SIG-M5 treated with dmso at 0.1 percent for 504 hours (cell line): ENCODE data around the gene SLC6A15.

Experiments
- DNase-seq: peaks from one replicate; lab custom pipeline; 2025; ENCODE audit not compliant: unreplicated experiment; lab: John Stamatoyannopoulos, UW

Gene SLC6A15

DNA sequence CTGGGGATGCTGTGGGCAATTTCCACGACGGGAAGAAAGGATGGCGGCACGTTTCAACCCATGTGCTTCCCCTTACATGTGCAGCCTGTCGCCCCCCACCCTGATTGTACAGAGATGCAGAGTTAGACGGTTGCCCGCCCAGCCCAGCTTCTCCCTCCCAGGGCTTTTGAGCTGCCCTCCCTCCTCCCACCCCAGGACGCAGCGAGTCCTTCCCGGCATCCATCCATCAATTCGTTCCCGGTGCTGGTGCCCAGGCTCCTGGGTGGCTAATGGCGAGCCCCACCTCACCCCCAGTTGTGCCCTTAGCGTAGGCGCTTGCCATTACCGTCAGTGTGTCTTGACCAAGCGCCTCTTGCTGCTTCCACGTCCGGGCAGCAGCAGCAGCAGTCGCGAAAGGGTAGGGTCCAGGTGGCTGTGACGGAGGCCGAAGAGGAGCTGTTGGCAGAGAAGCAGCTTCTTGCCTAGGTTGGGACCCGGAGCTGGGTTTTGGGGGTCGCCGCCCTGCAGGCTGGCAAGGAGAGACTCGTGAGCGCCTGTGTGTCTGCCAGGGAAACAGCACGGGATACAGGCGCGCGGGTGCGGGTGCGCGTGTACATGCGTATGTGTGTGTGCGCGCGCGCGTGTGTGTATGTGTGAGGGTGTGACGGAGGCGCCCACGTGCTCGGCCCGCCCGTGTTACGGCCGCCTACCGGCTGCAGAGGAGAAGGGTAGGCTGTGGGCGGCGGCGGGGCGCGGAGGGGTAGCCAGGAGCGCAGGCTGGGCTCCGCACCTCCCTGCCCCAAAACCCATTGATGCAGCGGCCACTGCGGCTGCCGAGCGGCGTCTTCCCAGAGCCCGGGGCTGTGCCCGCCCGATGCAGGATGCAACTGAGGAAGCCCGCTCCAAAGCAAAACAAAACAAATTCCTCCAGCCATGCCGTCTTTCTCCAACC lies at the start of gene SLC6A15:
SLC6A15 (minus strand) TSS at position 602 of the 931 bp plus-strand sequence. CDS start 20,679 bp downstream, outside the sequence.
- DNase-seq = no peak

DNA sequence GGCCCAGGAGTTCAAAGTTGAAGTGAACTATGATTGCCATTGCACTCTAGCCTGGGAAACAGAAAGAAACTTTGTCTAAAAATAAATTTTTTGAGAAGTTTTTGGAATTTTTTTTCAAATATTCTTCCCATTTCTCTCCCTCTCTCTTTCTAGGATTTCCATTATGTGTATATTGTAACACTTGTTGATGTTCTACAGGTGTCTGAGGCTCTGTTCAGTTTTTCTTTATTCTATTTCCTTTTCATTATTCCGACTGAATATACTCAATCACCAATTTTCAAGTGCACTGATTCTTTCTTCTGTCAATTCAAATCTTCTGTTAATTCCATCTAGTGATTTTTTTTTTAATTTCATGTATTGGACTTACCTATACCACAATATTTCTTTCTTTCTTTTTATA lies 48.3 kb upstream of the SLC6A15 start:
- no peak for DNase-seq

DNA sequence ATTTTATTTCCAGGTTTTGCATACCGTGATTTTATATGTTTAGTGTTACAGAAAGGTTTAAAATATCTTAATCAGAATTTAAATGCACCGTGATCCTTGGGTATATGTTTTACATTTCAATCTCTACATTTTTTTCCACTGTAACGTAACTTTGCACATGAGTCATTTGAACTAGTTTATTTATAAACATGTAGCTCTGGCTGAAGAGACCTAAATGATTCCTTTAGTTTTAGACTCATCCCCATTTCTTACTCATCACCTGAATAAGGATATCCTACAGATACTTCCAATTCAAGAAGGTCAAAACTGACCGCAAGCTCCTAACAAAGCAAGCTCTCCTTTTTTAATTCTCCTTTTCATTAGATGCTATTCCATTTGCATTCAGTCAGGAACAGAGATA lies 42.7 kb upstream of the SLC6A15 start:
- DNase-seq = no peak

DNA sequence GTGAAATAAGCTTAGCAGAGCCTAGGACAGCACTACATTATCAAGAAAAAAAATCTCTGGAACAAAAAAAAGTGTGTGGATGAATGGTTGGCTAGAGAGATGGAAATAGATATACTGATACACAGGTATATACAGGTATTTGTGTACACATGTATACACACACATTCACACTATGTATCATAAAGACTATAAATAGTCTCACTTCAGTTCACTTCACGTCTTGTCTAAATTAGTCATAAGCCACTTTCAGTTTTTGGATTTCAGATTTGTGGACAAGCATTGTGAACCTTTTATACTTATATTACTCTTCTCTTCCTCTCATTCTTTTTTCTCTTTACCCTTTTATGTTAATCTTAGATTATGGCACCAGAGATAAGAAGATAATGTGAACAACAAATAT lies 41.8 kb upstream of the SLC6A15 start:
- DNase-seq = no peak

DNA sequence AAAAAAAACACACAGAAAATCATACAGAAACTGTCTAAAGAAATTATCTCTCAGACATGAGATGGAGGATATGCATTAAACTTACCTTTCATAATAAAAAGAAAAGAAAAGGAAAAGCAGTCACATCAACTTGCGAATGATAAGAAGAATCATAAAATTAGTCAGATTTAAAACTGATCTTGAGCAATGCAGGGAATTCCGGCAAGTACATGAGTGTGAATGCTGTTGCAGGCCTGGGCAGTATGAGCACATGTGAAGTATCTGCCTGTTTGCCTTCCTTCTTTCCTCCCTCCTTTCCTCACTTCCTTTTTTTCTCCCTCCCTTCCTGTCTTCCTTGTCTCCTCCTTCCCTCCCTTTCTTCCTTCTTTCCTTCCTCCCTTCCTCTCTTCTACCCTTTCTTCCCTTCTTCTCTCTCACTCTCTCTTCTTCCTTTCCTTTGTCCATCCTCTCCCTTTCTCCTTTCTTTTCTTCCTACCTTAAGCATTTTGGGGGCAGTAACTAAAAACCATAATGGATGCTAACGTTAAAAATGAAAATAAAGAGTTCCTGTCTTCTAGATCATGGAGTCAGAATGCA lies 38.5 kb upstream of the SLC6A15 start:
- no peak for DNase-seq

DNA sequence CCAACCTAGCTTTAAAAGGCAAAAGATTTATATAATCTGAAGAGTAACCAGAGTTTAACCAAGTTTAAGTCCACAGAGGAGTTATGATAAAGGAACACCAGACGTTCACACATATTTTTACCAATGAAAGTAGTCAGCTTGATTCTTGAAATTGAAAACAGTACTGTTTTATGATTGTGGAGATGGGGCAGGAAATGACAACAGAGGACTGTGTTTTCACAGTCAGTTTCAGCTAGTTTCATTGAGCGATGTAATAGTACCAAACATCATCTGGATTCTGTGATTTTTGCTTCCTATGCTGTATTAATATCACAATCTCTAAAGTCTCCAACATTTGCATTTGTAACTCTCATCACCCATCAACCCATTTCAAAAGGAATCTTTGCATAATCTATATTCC lies 34.2 kb upstream of the SLC6A15 start:
- DNase-seq = no peak

DNA sequence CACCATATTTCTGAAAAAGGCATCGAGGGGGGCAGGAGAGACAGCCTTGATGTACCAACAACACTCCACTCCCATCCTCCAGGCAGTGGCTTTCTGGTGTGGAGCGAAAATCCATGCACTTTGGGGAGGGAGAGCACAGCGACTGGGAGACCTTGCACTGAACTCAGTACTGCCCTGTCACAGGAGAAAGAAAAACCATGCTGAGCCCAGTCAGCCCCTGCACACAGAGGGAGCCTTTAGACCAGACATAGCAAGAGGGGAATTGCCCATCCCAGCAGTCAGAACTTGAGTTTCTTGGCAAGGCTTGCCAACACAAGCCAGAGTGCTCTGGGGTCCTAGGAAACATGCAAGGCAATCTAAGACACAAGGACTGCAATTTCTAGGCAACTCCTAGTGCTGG lies 24.8 kb upstream of the SLC6A15 start:
- no peak for DNase-seq

DNA sequence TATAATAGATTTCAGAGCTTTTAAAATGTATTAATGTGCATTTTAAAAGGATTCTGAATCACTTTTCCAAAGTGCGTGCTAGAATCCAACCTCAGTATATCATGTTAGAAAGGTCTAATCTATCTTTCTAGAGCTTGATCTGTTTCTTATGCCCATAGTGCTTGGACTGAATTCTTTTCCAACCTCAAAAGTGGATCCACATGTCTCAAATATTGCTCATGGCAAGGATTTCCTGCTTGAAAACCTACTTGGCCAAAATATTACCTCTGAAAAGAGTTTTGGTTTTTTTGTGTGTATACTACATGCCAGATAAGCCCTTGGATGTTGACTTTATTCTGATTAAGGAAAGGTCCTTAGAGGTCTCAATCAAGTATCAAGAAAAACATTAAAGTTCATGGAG lies 16.9 kb upstream of the SLC6A15 start:
- no peak for DNase-seq

DNA sequence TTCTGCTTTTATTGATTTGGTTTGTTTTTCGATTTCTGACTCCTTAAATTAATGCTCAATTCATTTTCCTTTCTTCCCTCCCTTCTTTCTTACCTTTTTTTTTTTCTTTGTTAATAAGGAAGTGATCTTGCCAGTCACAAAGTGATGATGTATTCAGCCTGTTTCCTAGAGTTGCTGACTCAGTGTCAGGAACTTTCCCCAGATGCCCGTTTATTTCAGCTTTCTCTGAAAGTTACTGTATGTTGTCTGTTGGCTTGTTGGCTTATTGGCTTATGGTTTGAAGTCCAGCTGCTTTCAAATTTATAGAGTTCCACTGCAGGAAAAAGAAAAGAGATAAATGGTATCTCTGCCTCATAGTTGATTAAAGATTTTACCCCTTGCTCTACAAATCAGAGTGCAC lies 12.4 kb upstream of the SLC6A15 start:
- no peak for DNase-seq

DNA sequence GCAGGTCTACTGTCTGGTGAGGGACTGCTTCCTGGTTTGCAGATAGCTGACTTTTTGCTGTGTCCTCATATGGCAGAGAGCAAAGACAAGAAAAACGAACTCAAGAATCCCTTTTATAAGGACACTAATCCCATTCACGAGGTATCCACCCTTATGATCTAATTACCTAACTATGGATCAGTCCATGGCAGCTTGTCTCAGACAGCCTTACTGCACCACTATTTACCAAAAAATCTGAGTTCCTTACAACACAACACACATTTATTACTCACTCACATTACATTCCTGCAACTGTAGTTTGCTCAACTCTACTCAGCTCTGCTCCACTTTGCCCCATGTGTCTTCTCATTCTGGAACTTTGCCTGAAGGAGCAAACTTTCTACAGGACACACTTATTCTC lies 10.1 kb upstream of the SLC6A15 start:
- DNase-seq = no peak

DNA sequence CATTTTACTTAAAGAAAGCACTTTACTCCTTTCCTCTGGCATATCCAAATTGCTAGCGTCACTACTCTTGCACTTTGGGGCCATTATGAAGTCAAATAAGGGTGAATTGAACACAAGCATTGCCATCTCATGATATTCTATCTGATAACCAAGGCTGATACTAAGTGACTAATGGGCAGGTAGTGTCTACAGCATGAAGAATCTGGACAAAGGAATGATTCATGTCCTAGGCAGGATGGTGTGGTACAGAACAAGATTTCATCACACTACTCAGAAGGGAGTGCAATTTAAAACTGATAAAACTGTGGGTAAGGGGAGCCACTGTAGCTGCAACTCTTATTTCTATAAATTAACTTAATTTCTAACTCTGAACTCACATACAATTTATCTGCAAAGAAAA lies 7.7 kb upstream of the SLC6A15 start:
- no peak for DNase-seq

DNA sequence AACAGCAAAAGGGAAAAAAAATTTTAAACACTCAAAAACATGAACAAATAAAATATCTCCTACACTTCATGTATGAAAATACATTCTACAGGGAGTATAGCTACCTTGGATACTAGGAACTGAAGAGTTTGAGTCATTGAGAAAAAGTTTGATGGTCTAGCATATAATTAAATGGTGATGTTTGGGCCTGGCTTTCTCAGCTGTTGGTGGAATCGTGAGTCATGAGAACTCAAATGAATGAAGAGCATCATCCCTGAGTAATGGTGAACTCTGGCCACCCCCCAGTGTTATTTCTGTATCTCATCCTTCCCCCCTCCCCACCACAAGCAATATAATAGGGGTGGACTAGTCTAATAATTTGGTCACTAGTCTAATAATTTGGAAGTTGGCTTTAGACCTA lies 6.7 kb upstream of the SLC6A15 start:
- DNase-seq = no peak

DNA sequence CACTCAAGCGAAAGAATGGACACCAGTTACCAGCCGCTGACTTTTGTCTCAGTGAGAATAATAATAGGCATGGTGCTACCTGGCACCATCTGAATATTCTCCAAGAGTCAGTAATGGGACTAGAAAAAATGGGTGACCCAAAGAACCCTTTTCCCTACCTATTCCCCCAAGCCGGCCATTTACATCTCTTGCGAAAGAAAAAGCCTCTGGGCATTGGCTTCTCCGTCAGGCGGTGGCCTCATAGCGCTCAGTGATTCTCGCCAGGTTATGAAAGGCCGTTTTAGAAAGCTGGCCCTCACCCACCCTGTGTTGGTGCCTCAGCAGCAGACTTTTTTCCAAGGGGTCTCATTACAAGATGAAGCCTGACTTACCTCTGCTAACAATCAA lies 523 bp upstream of the SLC6A15 start:
- no peak for DNase-seq

DNA sequence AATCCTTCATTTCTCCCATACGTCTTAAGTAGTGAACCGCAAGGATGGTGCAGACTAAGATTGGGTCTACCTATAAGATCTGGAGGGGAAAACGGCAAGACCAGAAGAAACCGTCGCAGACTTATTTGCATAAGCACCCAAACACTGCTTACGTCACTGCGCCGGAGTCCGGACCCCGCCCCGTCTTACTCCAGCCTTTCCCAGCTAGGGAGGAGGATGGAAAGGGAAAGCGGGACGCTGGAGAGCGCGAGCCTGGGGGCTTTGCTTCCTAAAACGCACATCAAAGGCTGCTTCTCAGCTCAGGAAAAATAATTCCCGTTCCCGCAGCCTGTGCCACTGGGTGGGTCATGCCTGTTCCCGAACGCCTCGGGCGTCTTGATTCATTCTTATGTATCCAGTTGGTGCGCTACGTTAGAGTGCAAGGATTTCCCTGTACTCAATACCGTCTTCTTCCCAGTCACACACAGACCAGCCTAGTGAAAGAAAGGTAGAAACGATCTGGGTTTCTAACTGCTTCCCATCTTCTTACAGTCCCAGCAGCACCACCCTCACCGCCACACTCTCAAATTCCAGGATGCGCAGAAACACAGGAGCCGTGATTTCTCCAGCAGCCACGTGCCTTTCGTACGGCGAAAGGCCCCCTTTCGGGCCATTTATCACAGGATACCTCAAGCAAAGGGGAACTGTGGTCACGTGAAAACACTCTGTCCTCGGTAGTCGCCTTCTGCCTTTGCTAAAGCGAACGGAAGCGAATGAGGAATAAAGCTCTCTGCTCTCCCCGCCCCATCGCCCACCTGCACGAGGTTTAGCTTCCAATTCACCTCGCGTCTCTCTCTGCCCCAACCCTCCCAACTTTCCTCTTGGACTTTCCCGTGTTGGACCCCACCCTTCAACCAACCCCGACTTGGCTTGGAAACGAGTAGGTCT lies 1.1 kb downstream of the SLC6A15 start:
- no peak for DNase-seq

DNA sequence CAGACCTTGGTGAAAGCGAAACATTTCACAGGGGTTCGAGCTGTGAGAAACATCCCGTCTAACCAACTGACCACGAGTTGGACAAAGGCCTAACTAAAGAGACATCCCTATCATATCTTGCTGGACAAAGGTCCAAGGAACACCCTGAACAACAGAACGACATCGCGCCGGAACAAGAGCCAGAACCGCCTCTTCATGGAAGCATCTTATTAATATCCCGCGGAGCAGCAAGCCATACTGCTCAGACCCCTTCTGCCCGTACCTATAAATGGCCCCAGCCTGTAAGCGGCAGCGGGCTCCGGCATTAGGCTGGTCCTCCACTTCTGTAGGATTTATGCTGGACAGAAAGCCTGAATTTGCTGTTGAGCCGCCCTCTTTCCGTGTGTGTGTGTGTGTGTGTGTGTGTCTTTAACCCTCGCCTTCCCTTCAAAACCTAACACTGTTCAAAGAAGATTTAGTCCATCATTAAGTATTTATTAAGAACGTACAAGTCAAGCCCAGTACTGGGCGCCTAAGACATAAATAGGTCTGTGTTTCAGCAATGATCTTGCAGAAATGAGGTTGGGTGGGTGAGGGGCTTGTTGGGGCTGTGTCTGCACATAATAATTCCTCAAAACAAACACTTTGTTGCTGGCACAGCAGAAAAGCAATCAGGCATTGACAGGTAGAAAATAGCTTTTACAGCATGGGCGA lies 1.9 kb downstream of the SLC6A15 start:
- DNase-seq = no peak

DNA sequence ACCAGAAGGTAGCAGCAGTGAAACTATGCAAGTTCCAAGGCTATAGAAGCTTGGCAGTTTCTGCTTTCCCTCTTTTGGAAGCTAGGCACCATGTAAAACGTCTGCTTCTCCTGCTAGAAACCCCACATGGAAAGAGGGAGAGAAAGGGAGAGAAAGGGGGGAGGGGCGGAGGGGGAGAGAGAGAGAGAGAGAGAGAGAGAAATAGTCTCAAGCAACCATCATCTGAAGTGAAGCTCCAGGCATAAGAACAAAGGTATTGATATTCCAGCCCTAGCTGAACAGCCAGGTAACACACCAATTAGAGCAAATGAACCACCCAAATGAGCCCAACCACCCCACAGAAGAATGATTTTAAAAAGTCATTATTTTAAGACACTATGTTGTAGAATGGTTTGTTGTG lies 8.5 kb downstream of the SLC6A15 start:
- no peak for DNase-seq

DNA sequence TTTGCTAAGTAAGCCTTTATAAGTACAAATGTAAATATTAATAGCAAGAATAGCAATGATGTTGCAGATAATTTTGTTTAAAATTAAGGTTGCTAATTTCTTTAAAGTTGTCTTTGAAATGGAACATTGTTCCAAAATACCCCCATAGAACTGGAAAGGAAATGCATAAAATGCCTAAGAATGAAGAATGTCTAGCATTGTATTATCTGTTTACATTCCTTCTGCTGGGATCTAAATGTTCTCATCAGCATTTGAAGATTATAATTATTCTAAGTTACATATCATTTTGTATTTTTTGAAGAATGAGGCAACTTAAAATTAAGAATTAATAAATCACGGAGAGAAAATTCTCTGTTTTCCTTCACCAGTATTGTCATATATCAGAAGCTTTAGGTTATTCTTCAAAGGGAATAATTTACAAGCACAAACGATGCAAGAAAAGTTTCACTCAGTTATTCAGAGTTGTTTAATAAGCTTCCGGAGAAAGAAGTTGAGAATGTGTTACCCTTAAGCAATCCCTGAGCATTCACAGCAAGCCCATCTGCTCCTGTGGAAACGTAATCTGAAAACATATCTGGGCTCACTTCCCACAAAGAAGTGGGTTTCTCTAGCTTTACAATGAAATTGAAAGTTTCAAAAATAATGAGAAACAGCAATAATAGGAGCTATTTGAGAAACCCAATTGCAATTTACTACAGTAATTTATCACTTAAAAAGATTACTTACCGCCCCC lies 21.3 kb downstream of the SLC6A15 start:
- no peak for DNase-seq

DNA sequence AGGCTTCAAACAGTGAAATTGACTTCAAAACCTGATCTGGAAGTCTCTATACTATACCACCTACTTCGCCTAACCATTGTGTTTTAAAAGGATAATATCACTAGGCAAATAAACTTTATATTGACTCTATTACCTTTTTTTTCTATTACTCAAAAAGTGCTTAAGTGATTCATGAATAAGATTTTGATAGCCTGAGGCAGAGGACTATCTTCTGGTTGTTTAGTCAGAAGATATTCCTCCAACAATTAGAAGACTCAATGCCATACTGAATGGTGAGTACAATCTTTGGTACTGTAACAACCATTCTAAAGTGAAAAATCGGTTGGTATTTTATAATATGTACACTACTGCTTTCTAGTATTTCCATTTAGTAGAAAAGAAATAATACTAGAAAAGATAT lies 22.8 kb downstream of the SLC6A15 start:
- DNase-seq = no peak

DNA sequence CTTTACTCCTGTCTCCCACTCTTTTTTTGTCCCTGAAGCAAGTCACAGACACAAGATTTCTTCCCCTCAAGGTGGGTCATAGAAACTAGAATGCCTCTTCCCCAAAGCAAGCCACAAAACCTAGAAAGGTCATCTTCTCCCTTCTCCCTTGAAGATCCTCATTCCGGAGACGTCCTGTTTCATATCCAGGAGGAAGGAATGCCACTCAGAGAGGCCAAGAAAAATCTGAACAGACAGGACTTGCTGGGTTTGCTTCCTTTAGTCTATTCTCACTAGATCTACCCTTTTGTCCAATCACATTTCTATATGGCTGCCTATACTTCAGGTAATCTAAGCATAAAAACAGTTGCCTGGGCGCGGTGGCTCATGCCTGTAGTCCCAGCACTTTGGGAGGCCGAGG lies 23.7 kb downstream of the SLC6A15 start:
- DNase-seq = no peak

DNA sequence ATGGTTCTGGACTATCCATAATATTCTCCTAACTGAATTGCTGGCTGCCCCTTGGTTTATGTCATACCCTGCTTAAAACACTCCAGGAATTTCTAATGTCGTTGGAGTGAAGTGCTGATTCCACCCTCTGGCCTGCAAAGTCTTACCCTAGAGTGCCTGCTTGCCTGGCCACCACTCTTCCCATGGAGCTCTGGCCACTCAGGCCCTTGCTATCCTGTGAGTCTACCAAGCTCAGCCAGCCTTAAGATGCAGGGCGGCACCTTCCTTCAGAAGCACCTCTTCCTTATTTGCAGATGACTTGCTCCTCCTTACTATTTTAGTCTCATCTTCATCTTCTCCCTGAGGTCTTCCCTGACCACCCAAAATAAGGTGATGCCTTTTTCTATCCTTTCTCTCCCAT lies 35.3 kb downstream of the SLC6A15 start:
- no peak for DNase-seq
